Upper lobe of left lung (tissue), 4 donors: ENCODE measurements around the gene CD58.

Experiments used
- CTCF ChIP-seq, 6 experiments: fragments of 450-650 bp in 4 of 6; fragments of 200-600 bp in 2 of 6; sonication (generic) in 2 of 6; IDR thresholded peaks; one replicate each; pipeline ENCODE4 v1.5.1; 2016 to 2019; ENCODE audit warnings: antibody characterized with exemption in 6 of 6
- POLR2A ChIP-seq, 4 donors: fragments of 450-650 bp; IDR thresholded peaks; one replicate each; pipeline ENCODE4 v1.5.1; 2016 to 2017; ENCODE audit warnings: antibody characterized with exemption in 4 of 4, mild to moderate bottlenecking in 2 of 4

GRCh38 chr1:116497656-116498055, 73.2 kb downstream of the CD58 start:
- no peak for TF ChIP-seq CTCF (IDR thresholded peaks at IDR 0.05)
- no peak for TF ChIP-seq POLR2A (IDR thresholded peaks at IDR 0.05)
